ENCODE data around the gene FOLR1. TPM values are rescaled to one million over a fixed set of nuclear protein-coding genes. Genes with fewer than 3 reads are reported as not detected.

The FOLR1 gene
- polyA plus RNA-seq, 1 donor from 2014 or later, result not detected

GRCh38 chr11:72189455-72190250 is 2.3 kb upstream of the FOLR1 start:
- H3K9me2 ChIP-seq (ENCODE audit: insufficient read depth, low read length), result no peaks in the 10 kb centered on the region
- H4K20me1 ChIP-seq (ENCODE audit: insufficient read depth), result no peaks in the 10 kb centered on the region
- no peaks in the 10 kb centered on the region for H3K9me3 ChIP-seq (ENCODE audit: low read length)
- H3K4me2 ChIP-seq (ENCODE audit: low read length), result no peak overlapping the region
- H3K9ac ChIP-seq (ENCODE audit: low read length), result no peak overlapping the region
- H3K36me3 ChIP-seq (ENCODE audit: insufficient read depth, low read length), result no peaks in the 10 kb centered on the region
- no peak overlapping the region for H3K27ac ChIP-seq (ENCODE audit: low read length)
- no peak for TF ChIP-seq REST (IDR thresholded peaks at IDR 0.05; ENCODE audit: borderline replicate concordance)
- no peak for TF ChIP-seq EZH2 (IDR thresholded peaks at IDR 0.05; ENCODE audit: borderline replicate concordance, insufficient read depth, low read length, poor library complexity, severe bottlenecking)
- H3K4me3 ChIP-seq (ENCODE audit: low read length), result no peak overlapping the region
- H3K27me3 ChIP-seq (ENCODE audit: insufficient read depth, low read depth, low read length), result no peaks in the 10 kb centered on the region
- H3F3A ChIP-seq (ENCODE audit: insufficient read depth, low read length, poor library complexity, severe bottlenecking), result no peaks in the 10 kb centered on the region
- no peak overlapping the region for H2AFZ ChIP-seq (ENCODE audit: low read depth, low read length)
- no peaks in the 10 kb centered on the region for H3K79me2 ChIP-seq (replicated peaks; ENCODE audit: insufficient read depth, low read length)

GRCh38 chr11:72190631-72191071 is 1.3 kb upstream of the FOLR1 start:
- Histone ChIP-seq H3K4me2 (ENCODE audit: low read length) (no peak overlapping the region), H3K36me3 (ENCODE audit: insufficient read depth, low read length) (no peaks in the 10 kb centered on the region), H3K4me3 (ENCODE audit: low read length) (no peak overlapping the region), H3F3A (ENCODE audit: insufficient read depth, low read length, poor library complexity, severe bottlenecking) (no peaks in the 10 kb centered on the region), H4K20me1 (ENCODE audit: insufficient read depth) (no peaks in the 10 kb centered on the region), H3K9me3 (ENCODE audit: low read length) (no peaks in the 10 kb centered on the region), H3K9me2 (ENCODE audit: insufficient read depth, low read length) (no peaks in the 10 kb centered on the region), H3K27ac (ENCODE audit: low read length) (no peak overlapping the region), H3K9ac (ENCODE audit: low read length) (no peak overlapping the region), H2AFZ (ENCODE audit: low read depth, low read length) (no peak overlapping the region), H3K79me2 (replicated peaks; ENCODE audit: insufficient read depth, low read length) (no peaks in the 10 kb centered on the region), H3K27me3 (ENCODE audit: insufficient read depth, low read depth, low read length) (no peaks in the 10 kb centered on the region)
- TF ChIP-seq CTCF (IDR thresholded peaks at IDR 0.05; ENCODE audit: poor library complexity, severe bottlenecking), result no peak
- no peak for TF ChIP-seq SMC3 (conservative IDR thresholded peaks at IDR 0.05; ENCODE audit: poor library complexity)
- no peak for TF ChIP-seq MXI1 (conservative IDR thresholded peaks at IDR 0.05; ENCODE audit: poor library complexity, severe bottlenecking)
- TF ChIP-seq TAF1 (IDR thresholded peaks at IDR 0.05; ENCODE audit: low read depth), result no peak
- TF ChIP-seq RAD21 (conservative IDR thresholded peaks at IDR 0.05), result no peak
- no peak for TF ChIP-seq EP300 (conservative IDR thresholded peaks at IDR 0.05; ENCODE audit: poor library complexity, severe bottlenecking)
- TF ChIP-seq POLR2AphosphoS5 (IDR thresholded peaks at IDR 0.05), result no peak
- no peak for TF ChIP-seq REST (IDR thresholded peaks at IDR 0.05; ENCODE audit: borderline replicate concordance)
- no peak for TF ChIP-seq EZH2 (IDR thresholded peaks at IDR 0.05; ENCODE audit: borderline replicate concordance, insufficient read depth, low read length, poor library complexity, severe bottlenecking)
